Activated naive CD4-positive, alpha-beta T cell treated with anti-CD3 and anti-CD28 coated beads, Interleukin-2, amount 50 U/mL, for 16 hours (primary cell): ENCODE results near the gene DDX6.
A peak's percentile ranks its signal among the peaks of the same experiment; 100 is the strongest.
"Not testable (repeated sequence)": the region's sequence is repeated elsewhere in the genome, so short reads cannot be mapped to it uniquely, and the experiment has no call there.

ENCODE experiments used
- DNase-seq: peaks from one replicate; pipeline ENCODE4 v3.0.0-alpha.2; 2020

Gene DDX6

GRCh38 chr11:118790357-118791110 is 430 bp downstream of the DDX6 start:
- DNase-seq = peak; percentile 53

- peak; percentile 12 for DNase-seq
Observed at GRCh38 chr11:118789501-118790356, 1.2 kb downstream of the DDX6 start.

GRCh38 chr11:118786657-118787056 is 4.3 kb downstream of the DDX6 start:
- no peak for DNase-seq

GRCh38 chr11:118785362-118785761 is 5.6 kb downstream of the DDX6 start:
- no peak for DNase-seq

- no peak for DNase-seq
Observed at GRCh38 chr11:118783724-118784495, 7.1 kb downstream of the DDX6 start.

- not testable (repeated sequence) for DNase-seq
Observed at GRCh38 chr11:118783324-118783723, 7.6 kb downstream of the DDX6 start.

GRCh38 chr11:118778898-118779297 is 12.1 kb downstream of the DDX6 start:
- no peak for DNase-seq

GRCh38 chr11:118774032-118774431 is 16.9 kb downstream of the DDX6 start:
- DNase-seq = no peak

- DNase-seq = no peak
Observed at GRCh38 chr11:118771547-118772288, 19.2 kb downstream of the DDX6 start.

- no peak for DNase-seq
Observed at GRCh38 chr11:118768690-118769089, 22.3 kb downstream of the DDX6 start.

GRCh38 chr11:118766035-118766434 is 24.9 kb downstream of the DDX6 start:
- no peak for DNase-seq

GRCh38 chr11:118765095-118765691 is 25.8 kb downstream of the DDX6 start:
- not testable (repeated sequence) for DNase-seq

- no peak for DNase-seq
Observed at GRCh38 chr11:118763041-118763440, 27.9 kb downstream of the DDX6 start.

- DNase-seq = not testable (repeated sequence)
Observed at GRCh38 chr11:118761981-118762380, 29.0 kb downstream of the DDX6 start.

GRCh38 chr11:118757876-118758399 is 33.0 kb downstream of the DDX6 start:
- DNase-seq = no peak

GRCh38 chr11:118752654-118753053 is 38.3 kb downstream of the DDX6 start:
- no peak for DNase-seq

- DNase-seq = no peak
Observed at GRCh38 chr11:118749429-118749828, 41.5 kb downstream of the DDX6 start.

GRCh38 chr11:118748056-118748455 is 42.9 kb downstream of the DDX6 start:
- DNase-seq = no peak

GRCh38 chr11:118746988-118747585 is 43.9 kb downstream of the DDX6 start:
- DNase-seq = no peak

GRCh38 chr11:118744046-118744445 is 46.9 kb downstream of the DDX6 start:
- no peak for DNase-seq

GRCh38 chr11:118742304-118742703 is 48.7 kb downstream of the DDX6 start:
- no peak for DNase-seq
